ENCODE results near the gene GPC3. TPM values are rescaled to one million over a fixed set of nuclear protein-coding genes. Genes with fewer than 3 reads are reported as not detected.
A peak's percentile ranks its signal among the peaks of the same experiment; 100 is the strongest.

The GPC3 gene
- polyA plus RNA-seq, 3 donors = not detected

- Histone ChIP-seq H4K20me1 (ENCODE audit: insufficient read depth, low read length) (no peaks in the 10 kb centered on the region), H3K9ac (ENCODE audit: insufficient read depth, low read length, poor library complexity, severe bottlenecking) (no peak overlapping the region), H3K4me1 (ENCODE audit: control insufficient read depth in 1 of 2, insufficient read depth in 2 of 2, low read length in 2 of 2) (peaks cover 6% of the 10 kb centered on the region in 2 donors), H3K36me3 (replicated peaks in 1 of 2; ENCODE audit: control insufficient read depth in 1 of 2, insufficient read depth in 2 of 2, low read length in 2 of 2) (no peaks in the 10 kb centered on the region), H3K9me3 (replicated peaks in 1 of 2; ENCODE audit: control insufficient read depth in 1 of 2, insufficient read depth in 1 of 2, low read length in 2 of 2) (no peaks in the 10 kb centered on the region), H3K27me3 (ENCODE audit: control insufficient read depth in 2 of 2, insufficient read depth in 2 of 2, low read length in 2 of 2) (no peaks in the 10 kb centered on the region), H3K79me2 (ENCODE audit: insufficient read depth, low read length) (no peaks in the 10 kb centered on the region), H3K4me3 (replicated peaks in 1 of 3; ENCODE audit: low read depth in 2 of 3, low read length in 3 of 3) (no peak overlapping the region), H2AFZ (ENCODE audit: insufficient read depth, low read depth, low read length, poor library complexity, severe bottlenecking) (peak overlapping the region; percentile 57), H3K4me2 (replicated peaks; ENCODE audit: extremely low read depth, low read length, poor library complexity, severe bottlenecking) (no peak overlapping the region), H3K27ac (ENCODE audit: low read depth in 1 of 2, low read length in 2 of 2) (peak overlapping the region; percentile 31 to 33)
- peak overlapping the region in 2 of 7 donors; percentile 15 to 80 for H3K27ac Mint-ChIP-seq
- peaks cover 0 to 7% (median 0%) of the 10 kb centered on the region in 7 donors for H3K9me3 Mint-ChIP-seq
- H3K4me3 Mint-ChIP-seq = no peak overlapping the region
- no peak for DNase-seq
- intact Hi-C loops (cut with micrococcal nuclease) = no loop called here
- TF ChIP-seq CTCF (IDR thresholded peaks at IDR 0.05) = no peak
- H3K36me3 Mint-ChIP-seq = no peaks in the 10 kb centered on the region
- peaks cover 0 to 3% (median 2%) of the 10 kb centered on the region in 3 donors for H3K27me3 Mint-ChIP-seq (ENCODE audit: low read depth in 3 of 3)
- peaks cover 7% of the 10 kb centered on the region for H3K4me1 Mint-ChIP-seq
- 92% methylated on average over 2 of the region's 7 CpGs for WGBS (ENCODE audit: insufficient coverage)
These were observed 461.9 kb downstream of the GPC3 start for GRCh38 chrX:133523526-133523925.

- no peak for TF ChIP-seq CTCF (IDR thresholded peaks at IDR 0.05)
- H4K20me1 ChIP-seq (ENCODE audit: insufficient read depth, low read length) = no peaks in the 10 kb centered on the region
- DNase-seq = peak; percentile 15 to 28 (median 26)
- peaks cover 7% of the 10 kb centered on the region for H3K4me1 Mint-ChIP-seq
- intact Hi-C loops (cut with micrococcal nuclease) = no loop called here
- H3K4me3 Mint-ChIP-seq = no peak overlapping the region
- peak overlapping the region; percentile 31 to 33 for H3K27ac ChIP-seq (ENCODE audit: low read depth in 1 of 2, low read length in 2 of 2)
- H2AFZ ChIP-seq (ENCODE audit: insufficient read depth, low read depth, low read length, poor library complexity, severe bottlenecking) = peak overlapping the region; percentile 57
- no peaks in the 10 kb centered on the region for H3K36me3 ChIP-seq (replicated peaks in 1 of 2; ENCODE audit: control insufficient read depth in 1 of 2, insufficient read depth in 2 of 2, low read length in 2 of 2)
- no peaks in the 10 kb centered on the region for H3K9me3 ChIP-seq (replicated peaks in 1 of 2; ENCODE audit: control insufficient read depth in 1 of 2, insufficient read depth in 1 of 2, low read length in 2 of 2)
- H3K27me3 Mint-ChIP-seq (ENCODE audit: low read depth in 3 of 3) = peaks cover 0 to 3% (median 2%) of the 10 kb centered on the region in 3 donors
- no peak overlapping the region for H3K4me3 ChIP-seq (replicated peaks in 1 of 3; ENCODE audit: low read depth in 2 of 3, low read length in 3 of 3)
- H3K4me2 ChIP-seq (replicated peaks; ENCODE audit: extremely low read depth, low read length, poor library complexity, severe bottlenecking) = no peak overlapping the region
- WGBS (ENCODE audit: insufficient coverage) = 33% methylated on average over 2 of the region's 5 CpGs
- no peak overlapping the region for H3K9ac ChIP-seq (ENCODE audit: insufficient read depth, low read length, poor library complexity, severe bottlenecking)
- peak overlapping the region in 5 of 7 donors; percentile 15 to 80 (median 72) for H3K27ac Mint-ChIP-seq
- H3K79me2 ChIP-seq (ENCODE audit: insufficient read depth, low read length) = no peaks in the 10 kb centered on the region
- H3K36me3 Mint-ChIP-seq = no peaks in the 10 kb centered on the region
- peaks cover 0 to 7% (median 0%) of the 10 kb centered on the region in 7 donors for H3K9me3 Mint-ChIP-seq
- H3K4me1 ChIP-seq (ENCODE audit: control insufficient read depth in 1 of 2, insufficient read depth in 2 of 2, low read length in 2 of 2) = peaks cover 6% of the 10 kb centered on the region in 2 donors
- H3K27me3 ChIP-seq (ENCODE audit: control insufficient read depth in 2 of 2, insufficient read depth in 2 of 2, low read length in 2 of 2) = no peaks in the 10 kb centered on the region
These were observed 462.3 kb downstream of the GPC3 start for GRCh38 chrX:133523081-133523487.
